Kidney (tissue), 14 donors: Measurements from ENCODE around the gene BIN1. TPM values are rescaled to one million over a fixed set of nuclear protein-coding genes. Genes with fewer than 3 reads are reported as not detected.
A peak's percentile ranks its signal among the peaks of the same experiment; 100 is the strongest.

ENCODE experiments used
- DNase-seq, 5 donors: peaks; one replicate each; pipeline ENCODE4 v3.0.0-alpha.2; 2013 to 2020
- FAIRE-seq: peaks from 2 replicates; lab custom pipeline; 2012; peaks lifted over from hg19 to GRCh38; lab: Jason Lieb, UNC
- H3K27ac ChIP-seq, 2 donors: one replicate each; pipeline ENCODE4 v1.7.0; 2013; ENCODE audit warnings: low read depth in 2 of 2, low read length in 2 of 2, inconsistent platforms in 1 of 2
- H3K27me3 ChIP-seq: one replicate; pipeline ENCODE4 v1.7.1; 2013; ENCODE audit warnings: low read length, inconsistent platforms; ENCODE audit not compliant: control insufficient read depth, insufficient read depth
- H3K36me3 ChIP-seq, 3 donors: one replicate each; pipeline versions ENCODE4 v1.7.0 to v1.7.1; 2013; ENCODE audit warnings: low read length in 3 of 3, control low read depth in 1 of 3, inconsistent platforms in 1 of 3; ENCODE audit not compliant: insufficient read depth in 3 of 3, control insufficient read depth in 2 of 3
- H3K4me1 ChIP-seq, 3 donors: one replicate each; pipeline versions ENCODE4 v1.7.0 to v1.7.1; 2013; ENCODE audit warnings: low read length in 3 of 3, inconsistent platforms in 1 of 3, low read depth in 1 of 3; ENCODE audit not compliant: control insufficient read depth in 2 of 3, insufficient read depth in 2 of 3
- H3K4me3 ChIP-seq, 3 donors: one replicate each; pipeline versions ENCODE4 v1.7.0 to v1.8.1; 2013; ENCODE audit warnings: low read length in 3 of 3, control low read depth in 1 of 3, inconsistent platforms in 1 of 3
- H3K9ac ChIP-seq, 3 donors: one replicate each; pipeline versions ENCODE4 v1.7.0 to v1.7.1; 2013; ENCODE audit warnings: low read length in 3 of 3, control low read depth in 1 of 3, inconsistent platforms in 1 of 3
- H3K9me3 ChIP-seq, 3 donors: one replicate each; pipeline versions ENCODE4 v1.7.0 to v1.7.1; 2013; ENCODE audit warnings: low read length in 3 of 3, control low read depth in 1 of 3, inconsistent platforms in 1 of 3; ENCODE audit not compliant: control insufficient read depth in 2 of 3, insufficient read depth in 1 of 3
- CTCF ChIP-seq: IDR thresholded peaks from 3 replicates; pipeline ENCODE4 v1.5.1; 2012; ENCODE audit warnings: mild to moderate bottlenecking, moderate library complexity, borderline replicate concordance; ENCODE audit not compliant: insufficient read depth; ENCODE audit errors: extremely low read depth
- intact Hi-C: fragments of 100-400 bp; cut with DNase I; formaldehyde crosslinking; loops from one replicate; pipeline ENCODE4 v1.11.1; 2022
- polyA plus RNA-seq: library from polyadenylated mRNA; stranded (reverse); fragments of 350-450 nt; fragmentation: Illumina TruSeq; extraction: RNeasy Lipid Tissue Mini Kit (QIAGEN cat#74804); gene quantifications from one replicate; pipeline ENCODE4 v1.2.3, GENCODE V29; 2014; ENCODE audit warnings: low read depth, low replicate concordance; ENCODE audit not compliant: insufficient read depth
- total RNA-seq: library from RNA; stranded (reverse); fragmentation: NEBNext Ultra II Directional; extraction: Animal tissue kit (Norgen Biotek cat#: 25700); gene quantifications from one replicate; pipeline ENCODE4 v1.2.1, GENCODE V29; 2021
- donor health status: control.
- donor health status: control.
- donor health status: control.
- donor health status: control.
- donor health status: control.
- donor health status: DM: yes; HTN: yes; CAD: no.
- donor health status: Normal renal cell carcinoma (clear cell type).

Gene BIN1
- total and polyA plus RNA-seq, 2 donors from 2014 or later = 121 to 167 TPM

- TF ChIP-seq CTCF = no peak
- H3K9me3 ChIP-seq = no peaks in the 10 kb centered on the region
- FAIRE-seq = no peak
- no peaks in the 10 kb centered on the region for H3K27me3 ChIP-seq
- peak in 1 of 5 donors; percentile 18 for DNase-seq
- H3K9ac ChIP-seq = no peak overlapping the region
- intact Hi-C loops = no loop called here
- H3K36me3 ChIP-seq = no peaks in the 10 kb centered on the region
- no peak overlapping the region for H3K4me3 ChIP-seq
- H3K27ac ChIP-seq = no peak overlapping the region
- no peaks in the 10 kb centered on the region for H3K4me1 ChIP-seq
Measured at GRCh38 chr2:127124426-127124825, 17.5 kb upstream of the BIN1 start.

- intact Hi-C loops = no loop called here
- no peaks in the 10 kb centered on the region for H3K27me3 ChIP-seq
- no peak overlapping the region for H3K27ac ChIP-seq
- H3K9me3 ChIP-seq = no peaks in the 10 kb centered on the region
- H3K4me1 ChIP-seq = no peaks in the 10 kb centered on the region
- FAIRE-seq (no peak), DNase-seq (peak in 1 of 5 donors; percentile 41)
- no peak for TF ChIP-seq CTCF
- H3K4me3 ChIP-seq = no peak overlapping the region
- no peaks in the 10 kb centered on the region for H3K36me3 ChIP-seq
- H3K9ac ChIP-seq = no peak overlapping the region
Measured at GRCh38 chr2:127122361-127123027, 15.5 kb upstream of the BIN1 start.

GRCh38 chr2:127121776-127122176 is 14.8 kb upstream of the BIN1 start:
- H3K9ac ChIP-seq = no peak overlapping the region
- TF ChIP-seq CTCF = no peak
- intact Hi-C loops = no loop called here
- H3K27ac ChIP-seq = no peak overlapping the region
- FAIRE-seq (no peak), DNase-seq (peak in 1 of 5 donors; percentile 55)
- H3K9me3 ChIP-seq = no peaks in the 10 kb centered on the region
- H3K4me1 ChIP-seq = no peaks in the 10 kb centered on the region
- no peaks in the 10 kb centered on the region for H3K27me3 ChIP-seq
- no peaks in the 10 kb centered on the region for H3K36me3 ChIP-seq
- H3K4me3 ChIP-seq = no peak overlapping the region
